ENCODE data around the gene KIF7. TPM values are rescaled to one million over a fixed set of nuclear protein-coding genes. Genes with fewer than 3 reads are reported as not detected.

KIF7 gene
- polyA plus RNA-seq, 1 donor (not counting 4 experiments of a cell fraction or from before 2014, with no cell fraction given) = 0.54 TPM

DNA sequence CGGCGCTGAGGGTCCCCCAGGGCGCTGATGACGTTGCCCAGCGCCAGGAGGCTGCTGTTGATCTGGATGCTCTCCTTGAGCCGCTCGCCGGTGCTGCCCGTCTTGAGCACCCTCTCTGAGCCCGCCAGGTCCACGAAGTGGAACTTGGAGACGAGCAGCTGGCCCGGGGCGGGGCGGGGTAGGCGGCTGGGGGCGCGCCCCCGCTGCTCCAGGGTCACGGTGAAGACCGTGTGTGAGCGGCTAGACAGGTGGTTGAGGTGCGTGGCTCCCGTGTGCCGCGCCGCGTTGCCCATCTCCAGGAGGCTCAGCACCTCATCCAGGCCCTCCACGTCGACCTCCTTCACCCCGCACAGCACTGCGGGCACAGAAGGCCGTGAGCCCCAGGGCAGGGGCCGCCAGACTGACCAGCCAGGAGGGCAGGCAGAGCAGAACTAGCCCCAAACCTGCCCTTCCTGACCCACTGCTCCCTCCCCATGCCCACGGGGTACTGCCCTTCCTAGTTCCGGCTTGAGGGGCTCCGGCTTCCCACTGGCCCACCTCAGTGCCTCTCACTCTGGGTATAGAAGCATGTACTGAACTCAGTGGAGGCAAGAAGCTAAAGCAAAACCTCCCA lies 6.1 kb downstream of the KIF7 start:
- DNase-seq (ENCODE audit: low read depth, low spot score) (no peak), FAIRE-seq (no peak)
- dilution Hi-C loops (cut with MboI; ENCODE audit: extremely low pct_ligation_motif_present, low sequenced_read_pairs) = no loop called here
- Histone ChIP-seq H3K27ac (ENCODE audit: control insufficient read depth, insufficient read depth, low read length) (no peak overlapping the region), H3K79me2 (ENCODE audit: control insufficient read depth, insufficient read depth, low read length) (no peaks in the 10 kb centered on the region), H3K9me3 (ENCODE audit: control insufficient read depth, low read depth, low read length) (no peaks in the 10 kb centered on the region), H3K36me3 (ENCODE audit: control insufficient read depth in 2 of 2, extremely low read depth in 1 of 2, insufficient read depth in 2 of 2, low read length in 2 of 2) (no peaks in the 10 kb centered on the region), H3K4me1 (ENCODE audit: control insufficient read depth, extremely low read depth, insufficient read depth, low read length) (no peaks in the 10 kb centered on the region), H2AFZ (ENCODE audit: control insufficient read depth, low read length) (no peak overlapping the region), H3K4me2 (ENCODE audit: control insufficient read depth, extremely low read depth, insufficient read depth, low read depth, low read length) (no peak overlapping the region), H3K9ac (ENCODE audit: control insufficient read depth, extremely low read depth, insufficient read depth, low read length) (no peak overlapping the region), H4K20me1 (ENCODE audit: control insufficient read depth, extremely low read depth, insufficient read depth, low read length) (no peaks in the 10 kb centered on the region), H3K4me3 (ENCODE audit: control insufficient read depth in 2 of 3, extremely low read depth in 1 of 3, insufficient read depth in 2 of 3, low read depth in 1 of 3, low read length in 3 of 3) (no peak overlapping the region), H3K9me1 (ENCODE audit: control insufficient read depth, extremely low read depth, insufficient read depth, low read length) (no peaks in the 10 kb centered on the region), H3K27me3 (ENCODE audit: control insufficient read depth, extremely low read depth, insufficient read depth, low read length) (no peaks in the 10 kb centered on the region)
- TF ChIP-seq EZH2 (IDR thresholded peaks at IDR 0.05; ENCODE audit: low read length) = no peak

DNA sequence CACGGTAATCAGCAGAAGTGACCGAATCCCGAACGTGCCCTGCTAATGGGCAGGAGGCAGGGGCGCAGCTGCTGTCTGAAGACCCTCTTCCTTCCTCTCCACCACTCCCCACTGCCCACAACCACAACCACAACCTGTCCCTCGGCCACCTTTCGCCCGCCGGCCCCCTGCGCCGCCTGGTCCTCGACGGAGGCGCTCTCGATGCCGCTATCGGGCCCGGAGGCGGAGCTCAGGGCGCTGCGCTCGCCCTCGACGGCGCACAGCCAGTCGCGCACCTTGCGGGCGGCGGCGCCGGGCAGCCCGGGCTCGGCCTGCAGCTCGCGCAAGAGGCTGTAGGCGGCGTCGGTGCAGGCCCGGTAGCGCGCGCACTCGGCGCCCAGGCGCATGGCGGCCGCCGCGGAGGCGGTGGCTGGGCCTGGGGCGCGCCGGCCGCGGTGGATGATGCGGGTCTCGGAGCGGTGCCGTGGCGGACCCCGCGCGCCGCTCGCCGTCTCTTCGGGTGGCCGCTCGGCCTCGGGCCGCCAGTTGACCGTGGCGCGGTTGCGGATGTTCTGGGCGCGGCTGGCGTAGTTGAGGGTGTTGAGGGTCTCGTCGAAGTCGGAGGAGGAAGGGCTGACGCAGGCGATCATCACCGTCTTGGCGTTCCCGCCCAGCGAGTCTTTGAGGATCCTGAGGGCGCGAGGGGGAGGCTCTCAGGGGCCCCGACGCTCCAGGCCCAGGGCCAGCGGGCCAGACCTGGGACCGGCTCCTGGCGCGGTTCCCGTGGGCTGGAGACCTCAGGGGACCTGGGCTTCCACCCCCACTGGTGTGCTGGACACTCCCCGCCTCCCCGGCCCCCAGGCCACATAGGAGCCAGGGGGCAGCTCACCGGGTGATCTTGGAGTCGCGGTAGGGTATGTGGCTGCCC lies 6.9 kb downstream of the KIF7 start:
- Histone ChIP-seq H3K27ac (ENCODE audit: control insufficient read depth, insufficient read depth, low read length) (no peak overlapping the region), H3K4me2 (ENCODE audit: control insufficient read depth, extremely low read depth, insufficient read depth, low read depth, low read length) (no peak overlapping the region), H3K79me2 (ENCODE audit: control insufficient read depth, insufficient read depth, low read length) (no peaks in the 10 kb centered on the region), H3K9ac (ENCODE audit: control insufficient read depth, extremely low read depth, insufficient read depth, low read length) (no peak overlapping the region), H4K20me1 (ENCODE audit: control insufficient read depth, extremely low read depth, insufficient read depth, low read length) (no peaks in the 10 kb centered on the region), H3K4me1 (ENCODE audit: control insufficient read depth, extremely low read depth, insufficient read depth, low read length) (no peaks in the 10 kb centered on the region), H3K27me3 (ENCODE audit: control insufficient read depth, extremely low read depth, insufficient read depth, low read length) (no peaks in the 10 kb centered on the region), H3K9me1 (ENCODE audit: control insufficient read depth, extremely low read depth, insufficient read depth, low read length) (no peaks in the 10 kb centered on the region), H3K36me3 (ENCODE audit: control insufficient read depth in 2 of 2, extremely low read depth in 1 of 2, insufficient read depth in 2 of 2, low read length in 2 of 2) (no peaks in the 10 kb centered on the region), H3K9me3 (ENCODE audit: control insufficient read depth, low read depth, low read length) (no peaks in the 10 kb centered on the region), H2AFZ (ENCODE audit: control insufficient read depth, low read length) (no peak overlapping the region), H3K4me3 (ENCODE audit: control insufficient read depth in 2 of 3, extremely low read depth in 1 of 3, insufficient read depth in 2 of 3, low read depth in 1 of 3, low read length in 3 of 3) (no peak overlapping the region)
- FAIRE-seq = no peak
- dilution Hi-C loops (cut with MboI; ENCODE audit: extremely low pct_ligation_motif_present, low sequenced_read_pairs) = no loop called here
- DNase-seq (ENCODE audit: low read depth, low spot score) = no peak
- TF ChIP-seq, protein P1, sequence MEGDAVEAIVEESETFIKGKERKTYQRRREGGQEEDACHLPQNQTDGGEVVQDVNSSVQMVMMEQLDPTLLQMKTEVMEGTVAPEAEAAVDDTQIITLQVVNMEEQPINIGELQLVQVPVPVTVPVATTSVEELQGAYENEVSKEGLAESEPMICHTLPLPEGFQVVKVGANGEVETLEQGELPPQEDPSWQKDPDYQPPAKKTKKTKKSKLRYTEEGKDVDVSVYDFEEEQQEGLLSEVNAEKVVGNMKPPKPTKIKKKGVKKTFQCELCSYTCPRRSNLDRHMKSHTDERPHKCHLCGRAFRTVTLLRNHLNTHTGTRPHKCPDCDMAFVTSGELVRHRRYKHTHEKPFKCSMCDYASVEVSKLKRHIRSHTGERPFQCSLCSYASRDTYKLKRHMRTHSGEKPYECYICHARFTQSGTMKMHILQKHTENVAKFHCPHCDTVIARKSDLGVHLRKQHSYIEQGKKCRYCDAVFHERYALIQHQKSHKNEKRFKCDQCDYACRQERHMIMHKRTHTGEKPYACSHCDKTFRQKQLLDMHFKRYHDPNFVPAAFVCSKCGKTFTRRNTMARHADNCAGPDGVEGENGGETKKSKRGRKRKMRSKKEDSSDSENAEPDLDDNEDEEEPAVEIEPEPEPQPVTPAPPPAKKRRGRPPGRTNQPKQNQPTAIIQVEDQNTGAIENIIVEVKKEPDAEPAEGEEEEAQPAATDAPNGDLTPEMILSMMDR (optimal IDR thresholded peaks at IDR 0.05 in 1 of 3, IDR thresholded peaks at IDR 0.05 in 1 of 3, conservative IDR thresholded peaks at IDR 0.05 in 1 of 3; ENCODE audit: extremely low read depth in 1 of 3, insufficient read depth in 2 of 3, low read length in 3 of 3) = no peak
- TF ChIP-seq EZH2 (IDR thresholded peaks at IDR 0.05; ENCODE audit: low read length) = no peak

All from keratinocyte (primary cell).